Measurements from ENCODE around the gene ARHGEF26. TPM values are rescaled to one million over a fixed set of nuclear protein-coding genes. Genes with fewer than 3 reads are reported as not detected.

Gene ARHGEF26
- total RNA-seq, 1 experiment from 2014 or later, result 13.7 TPM

DNA sequence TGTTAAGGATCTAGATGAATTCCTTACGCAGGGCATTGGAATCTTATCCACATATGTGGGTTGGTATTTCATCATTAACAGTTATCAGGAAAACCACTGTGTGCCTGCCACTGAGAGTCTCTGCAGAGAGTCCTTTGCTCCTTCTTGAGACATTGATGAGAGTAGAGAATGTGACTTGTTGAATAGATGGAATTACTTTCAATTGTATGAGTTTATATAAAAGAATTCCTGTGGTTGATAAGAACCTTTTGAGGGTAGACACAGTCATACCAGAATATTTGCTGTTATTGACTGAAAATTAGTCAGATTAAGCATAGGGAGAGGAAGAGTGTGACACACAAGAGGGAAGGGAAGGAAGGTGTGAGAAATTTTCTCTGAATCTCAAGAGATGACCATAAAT, 30.8 kb downstream of the ARHGEF26 start:
- Mint-ChIP-seq H3K27ac (no peak overlapping the region), H3K4me1 (peaks cover 11% of the 10 kb centered on the region in 2 experiments), H3K36me3 (ENCODE audit: insufficient read depth in 1 of 3, low read depth in 3 of 3) (peaks cover 0 to 9% (median 0%) of the 10 kb centered on the region in 3 experiments; a peak in 2 of 7 replicates), H3K4me3 (no peak overlapping the region), H3K9me3 (no peaks in the 10 kb centered on the region), H3K27me3 (ENCODE audit: low read depth) (no peaks in the 10 kb centered on the region)
- TF ChIP-seq, protein P1, sequence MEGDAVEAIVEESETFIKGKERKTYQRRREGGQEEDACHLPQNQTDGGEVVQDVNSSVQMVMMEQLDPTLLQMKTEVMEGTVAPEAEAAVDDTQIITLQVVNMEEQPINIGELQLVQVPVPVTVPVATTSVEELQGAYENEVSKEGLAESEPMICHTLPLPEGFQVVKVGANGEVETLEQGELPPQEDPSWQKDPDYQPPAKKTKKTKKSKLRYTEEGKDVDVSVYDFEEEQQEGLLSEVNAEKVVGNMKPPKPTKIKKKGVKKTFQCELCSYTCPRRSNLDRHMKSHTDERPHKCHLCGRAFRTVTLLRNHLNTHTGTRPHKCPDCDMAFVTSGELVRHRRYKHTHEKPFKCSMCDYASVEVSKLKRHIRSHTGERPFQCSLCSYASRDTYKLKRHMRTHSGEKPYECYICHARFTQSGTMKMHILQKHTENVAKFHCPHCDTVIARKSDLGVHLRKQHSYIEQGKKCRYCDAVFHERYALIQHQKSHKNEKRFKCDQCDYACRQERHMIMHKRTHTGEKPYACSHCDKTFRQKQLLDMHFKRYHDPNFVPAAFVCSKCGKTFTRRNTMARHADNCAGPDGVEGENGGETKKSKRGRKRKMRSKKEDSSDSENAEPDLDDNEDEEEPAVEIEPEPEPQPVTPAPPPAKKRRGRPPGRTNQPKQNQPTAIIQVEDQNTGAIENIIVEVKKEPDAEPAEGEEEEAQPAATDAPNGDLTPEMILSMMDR (conservative IDR thresholded peaks at IDR 0.05), result no peak
- H3K27ac ChIP-seq (ENCODE audit: insufficient read length, low read depth, low read length), result no peak overlapping the region
- no peaks in the 10 kb centered on the region for H4K20me1 ChIP-seq (ENCODE audit: control insufficient read depth, insufficient read depth, insufficient read length)
- H2BK20ac ChIP-seq (ENCODE audit: low read depth, low read length, poor library complexity, severe bottlenecking), result no peak overlapping the region
- no peak overlapping the region for H3K18ac ChIP-seq (ENCODE audit: insufficient read length, low read depth, low read length)
- WGBS (ENCODE audit: extremely low coverage, insufficient read length, low lambda C conversion rate), result no CpG with 5 or more reads among the region's 1 CpG
- no peak overlapping the region for H3K56ac ChIP-seq (ENCODE audit: insufficient read length, low read depth, low read length)
- no peak overlapping the region for H3K9ac ChIP-seq (ENCODE audit: extremely low read depth, insufficient read length, low read length)
- H3K23ac ChIP-seq (ENCODE audit: insufficient read length, low read depth, low read length), result no peak overlapping the region
- H3K27me3 ChIP-seq (ENCODE audit: insufficient read depth, low read length), result no peaks in the 10 kb centered on the region
- no peak overlapping the region for H2AFZ ChIP-seq (ENCODE audit: low read length)
- H3K4ac ChIP-seq (ENCODE audit: low read depth, low read length), result no peak overlapping the region
- H2BK15ac ChIP-seq (ENCODE audit: low read depth, low read length), result no peak overlapping the region
- no peaks in the 10 kb centered on the region for H3K23me2 ChIP-seq (ENCODE audit: insufficient read length, low read depth, low read length, poor library complexity, severe bottlenecking)
- H3K79me1 ChIP-seq (ENCODE audit: insufficient read depth, low read depth, low read length, poor library complexity, severe bottlenecking), result peaks cover 2% of the 10 kb centered on the region
- H4K8ac ChIP-seq (replicated peaks; ENCODE audit: insufficient read length, low read depth, low read length), result no peak overlapping the region
- no peaks in the 10 kb centered on the region for H3K79me2 ChIP-seq (ENCODE audit: insufficient read depth, low read length)
- no peak overlapping the region for H2BK120ac ChIP-seq (ENCODE audit: low read depth, low read length, poor library complexity, severe bottlenecking)
- no peaks in the 10 kb centered on the region for H3K9me3 ChIP-seq (ENCODE audit: control insufficient read depth, low read depth, low read length)
- H3K4me2 ChIP-seq (ENCODE audit: insufficient read depth, insufficient read length, low read length), result no peak overlapping the region
- no peak overlapping the region for H3K14ac ChIP-seq (ENCODE audit: insufficient read depth, low read length)
- no peak overlapping the region for H4K91ac ChIP-seq (ENCODE audit: insufficient read length, low read depth, low read length)
- H2AK5ac ChIP-seq (ENCODE audit: insufficient read length, low read length), result no peak overlapping the region
- no peak overlapping the region for H4K5ac ChIP-seq (ENCODE audit: insufficient read length, low read depth, low read length)
- H3T11ph ChIP-seq (ENCODE audit: low read length), result no peak overlapping the region
- no peaks in the 10 kb centered on the region for H3K4me1 ChIP-seq (ENCODE audit: insufficient read depth, low read length)
- H2BK12ac ChIP-seq (ENCODE audit: insufficient read length, low read depth, low read length), result no peak overlapping the region
- H2BK5ac ChIP-seq (ENCODE audit: insufficient read length, low read length), result no peak overlapping the region
- DNase-seq, result no peak

All from H9 (cell line).